Measurements from ENCODE around the gene ZNHIT3.
A peak's percentile ranks its signal among the peaks of the same experiment; 100 is the strongest.

The ZNHIT3 gene

GRCh38 chr17:36460265-36460937 is 26.1 kb upstream of the ZNHIT3 start:
- no peak for TF ChIP-seq REST (IDR thresholded peaks at IDR 0.05; ENCODE audit: insufficient read depth in 1 of 2, low read depth in 2 of 2, low read length in 2 of 2)
- no peak for TF ChIP-seq FOXP2 (optimal IDR thresholded peaks at IDR 0.05; ENCODE audit: borderline replicate concordance, extremely low read depth, extremely low read length, insufficient read depth)
- TF ChIP-seq POLR2AphosphoS5 (IDR thresholded peaks at IDR 0.05; ENCODE audit: low read depth, low read length) = no peak
- TF ChIP-seq SIN3A (IDR thresholded peaks at IDR 0.05; ENCODE audit: borderline replicate concordance, insufficient read depth, low read length) = no peak
- TF ChIP-seq TAF1 (IDR thresholded peaks at IDR 0.05; ENCODE audit: borderline replicate concordance, insufficient read depth, low read length) = no peak

DNA sequence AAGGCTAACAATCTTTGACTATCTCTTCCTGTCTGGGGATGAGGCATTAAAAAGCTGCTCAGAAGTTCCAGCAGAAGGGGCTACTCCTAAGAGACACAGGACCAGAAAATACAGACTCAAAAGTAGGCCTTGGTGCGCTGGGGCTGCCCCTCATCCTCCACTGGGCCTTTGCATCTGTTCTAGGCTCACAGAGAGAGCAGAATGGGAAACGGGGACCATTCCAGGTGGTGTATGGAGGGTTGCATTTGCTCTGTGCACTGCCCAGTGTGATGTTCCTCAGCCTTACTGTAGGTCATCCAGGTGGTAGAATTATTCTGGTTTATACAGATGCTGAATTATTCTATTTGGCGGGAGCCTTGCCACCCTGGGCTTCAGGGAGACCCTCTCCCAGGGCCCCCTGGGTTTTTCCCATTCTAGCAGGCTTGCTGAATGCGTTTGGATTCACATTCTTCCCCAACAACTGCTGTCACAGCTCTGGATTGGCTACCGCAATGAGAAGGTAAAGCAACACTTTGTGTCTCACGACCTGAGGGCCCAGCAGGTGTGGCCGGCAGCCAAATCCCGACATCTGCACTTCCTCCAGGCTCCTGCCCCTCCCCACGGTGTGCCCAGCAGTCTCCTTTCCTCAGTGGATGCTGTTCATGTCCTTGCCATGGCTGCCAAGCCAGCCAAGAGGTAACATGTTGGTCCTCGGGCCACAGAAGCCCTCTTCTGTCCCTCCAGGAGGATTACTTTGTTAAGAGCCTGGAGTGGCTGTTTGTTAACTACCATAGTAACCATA is 25.0 kb upstream of the ZNHIT3 start:
- TF ChIP-seq SIN3A (IDR thresholded peaks at IDR 0.05; ENCODE audit: borderline replicate concordance, insufficient read depth, low read length) = no peak
- no peak for TF ChIP-seq POLR2AphosphoS5 (IDR thresholded peaks at IDR 0.05; ENCODE audit: low read depth, low read length)
- TF ChIP-seq REST (IDR thresholded peaks at IDR 0.05; ENCODE audit: insufficient read depth in 1 of 2, low read depth in 2 of 2, low read length in 2 of 2) = no peak
- TF ChIP-seq TAF1 (IDR thresholded peaks at IDR 0.05; ENCODE audit: borderline replicate concordance, insufficient read depth, low read length) = no peak
- TF ChIP-seq FOXP2 (optimal IDR thresholded peaks at IDR 0.05; ENCODE audit: borderline replicate concordance, extremely low read depth, extremely low read length, insufficient read depth) = no peak

DNA sequence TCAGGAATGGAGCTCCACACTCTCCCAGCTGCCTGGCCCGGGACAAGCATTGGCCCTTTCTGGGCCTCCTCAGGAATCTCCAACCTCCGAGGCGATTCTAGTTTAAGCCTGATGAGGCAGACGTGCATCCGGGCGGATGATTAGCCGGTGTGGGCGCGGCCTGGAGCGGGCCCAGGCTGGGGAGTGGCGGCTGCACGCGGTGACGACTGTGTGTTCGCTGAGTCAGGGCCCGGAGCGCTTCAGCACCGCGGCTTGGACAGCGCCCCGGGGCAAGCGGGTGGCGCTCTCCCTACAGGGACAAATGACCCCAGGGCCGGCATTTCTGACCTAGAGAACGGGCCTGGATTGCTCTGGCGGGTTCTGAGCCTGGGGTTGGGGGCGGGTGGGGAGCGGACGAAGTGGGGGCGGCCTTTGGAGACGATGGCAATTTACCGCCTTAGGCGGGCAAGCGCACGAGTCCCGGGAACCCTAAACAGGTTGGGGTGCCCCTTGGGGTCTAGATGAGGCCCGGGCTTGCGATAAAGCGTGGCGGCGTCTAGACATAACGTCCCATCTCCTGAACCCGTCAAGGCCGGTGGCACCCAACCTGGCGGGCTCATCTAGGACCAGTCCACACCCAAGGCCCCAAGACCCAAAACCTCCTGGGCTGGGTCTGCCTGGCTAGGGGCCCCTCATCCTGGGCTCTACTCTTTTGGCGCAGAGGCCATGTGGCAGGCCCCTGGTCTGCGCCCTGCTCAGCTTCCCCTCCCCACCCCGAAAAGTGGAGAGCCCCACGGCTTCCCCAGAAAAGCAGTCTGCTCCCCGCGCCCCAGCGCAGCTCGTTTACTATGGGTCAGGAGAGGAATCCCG is 22.3 kb upstream of the ZNHIT3 start:
- TF ChIP-seq POLR2AphosphoS5 (IDR thresholded peaks at IDR 0.05; ENCODE audit: low read depth, low read length) (no peak), REST (IDR thresholded peaks at IDR 0.05; ENCODE audit: insufficient read depth in 1 of 2, low read depth in 2 of 2, low read length in 2 of 2) (peak; percentile 95 to 98), TAF1 (IDR thresholded peaks at IDR 0.05; ENCODE audit: borderline replicate concordance, insufficient read depth, low read length) (no peak), FOXP2 (optimal IDR thresholded peaks at IDR 0.05; ENCODE audit: borderline replicate concordance, extremely low read depth, extremely low read length, insufficient read depth) (peak; percentile 78), SIN3A (IDR thresholded peaks at IDR 0.05; ENCODE audit: borderline replicate concordance, insufficient read depth, low read length) (no peak)

DNA sequence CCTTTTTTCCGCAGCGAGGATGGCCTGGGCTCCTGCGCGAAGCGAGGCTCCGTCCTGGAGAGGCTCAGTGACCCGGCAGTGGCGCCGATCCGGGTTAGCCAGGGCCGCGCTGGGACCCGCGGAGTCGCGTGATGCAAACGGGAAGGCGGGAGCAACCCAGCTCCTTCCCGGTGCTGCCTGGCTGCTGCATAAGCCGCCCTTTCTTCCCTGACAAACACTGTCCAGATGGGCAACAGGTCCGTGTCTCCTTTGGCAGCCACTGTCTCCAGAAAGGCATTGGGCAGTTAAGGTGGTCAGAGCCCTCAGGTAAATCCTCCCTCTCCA is 21.8 kb upstream of the ZNHIT3 start:
- TF ChIP-seq FOXP2 (optimal IDR thresholded peaks at IDR 0.05; ENCODE audit: borderline replicate concordance, extremely low read depth, extremely low read length, insufficient read depth) (no peak), REST (IDR thresholded peaks at IDR 0.05; ENCODE audit: insufficient read depth in 1 of 2, low read depth in 2 of 2, low read length in 2 of 2) (no peak)
